ENCODE results near the gene SUCLG2.
"Not testable (repeated sequence)": the region's sequence is repeated elsewhere in the genome, so short reads cannot be mapped to it uniquely, and the experiment has no call there.

Gene SUCLG2

GRCh38 chr3:67551361-67552016 is 102.9 kb downstream of the SUCLG2 start:
- H3K27ac ChIP-seq (replicated peaks): no peak overlapping the region

DNA sequence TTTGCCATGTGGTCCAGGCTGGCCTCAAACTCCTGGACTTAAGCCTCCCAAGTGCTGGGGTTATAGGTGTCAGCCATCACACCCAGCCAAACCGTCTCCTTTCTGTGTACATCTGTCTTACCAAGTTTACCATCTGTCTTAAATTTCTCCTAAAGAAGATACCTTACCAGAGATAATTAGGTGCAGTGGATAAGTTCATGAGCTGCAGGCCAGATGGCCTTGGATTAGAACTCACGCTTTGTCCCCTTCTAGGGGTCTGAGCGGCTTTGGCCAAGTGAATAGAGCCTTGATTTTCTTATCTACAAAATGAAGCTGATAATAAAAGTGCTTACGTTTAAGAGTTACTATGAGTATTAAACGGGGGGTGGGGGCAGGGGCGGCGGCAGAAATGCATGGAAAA is 103.9 kb downstream of the SUCLG2 start:
- H3K4me3 ChIP-seq (replicated peaks; ENCODE audit: insufficient read depth, low read length): no peak overlapping the region
- no peak for TF ChIP-seq SPI1 (IDR thresholded peaks at IDR 0.05; ENCODE audit: borderline replicate concordance, low read depth)
- TF ChIP-seq REST (IDR thresholded peaks at IDR 0.05; ENCODE audit: insufficient replicate concordance, low read depth): no peak
- no peak for TF ChIP-seq POLR2AphosphoS5 (IDR thresholded peaks at IDR 0.05; ENCODE audit: low read depth)
- TF ChIP-seq CTCF (IDR thresholded peaks at IDR 0.05; ENCODE audit: insufficient read depth, low read length): no peak
- TF ChIP-seq GABPA (IDR thresholded peaks at IDR 0.05; ENCODE audit: low read depth): no peak
- no peak overlapping the region for H3K27ac ChIP-seq (replicated peaks)
- H3K27me3 ChIP-seq (ENCODE audit: insufficient read depth, poor library complexity, severe bottlenecking): no peaks in the 10 kb centered on the region
- no peak for DNase-seq (ENCODE audit: low read depth in 1 of 2, low spot score in 1 of 2)

More at GRCh38 chr3:67551361-67552016, 102.9 kb downstream of the SUCLG2 start:
- no peak for TF ChIP-seq SPI1 (IDR thresholded peaks at IDR 0.05; ENCODE audit: borderline replicate concordance, low read depth)
- no peak for TF ChIP-seq POLR2AphosphoS5 (IDR thresholded peaks at IDR 0.05; ENCODE audit: low read depth)
- TF ChIP-seq REST (IDR thresholded peaks at IDR 0.05; ENCODE audit: insufficient replicate concordance, low read depth): no peak
- TF ChIP-seq CTCF (IDR thresholded peaks at IDR 0.05; ENCODE audit: insufficient read depth, low read length): no peak
- DNase-seq (ENCODE audit: low read depth in 1 of 2, low spot score in 1 of 2): no peak
- Histone ChIP-seq H3K4me3 (replicated peaks; ENCODE audit: insufficient read depth, low read length) (no peak overlapping the region), H3K27me3 (ENCODE audit: insufficient read depth, poor library complexity, severe bottlenecking) (no peaks in the 10 kb centered on the region)

- DNase-seq (ENCODE audit: low read depth in 1 of 2, low spot score in 1 of 2); H3K27ac ChIP-seq (replicated peaks); H3K27me3 ChIP-seq (ENCODE audit: insufficient read depth, poor library complexity, severe bottlenecking); H3K4me3 ChIP-seq (replicated peaks; ENCODE audit: insufficient read depth, low read length): not testable (repeated sequence)
Observed at GRCh38 chr3:67542502-67543250, 111.7 kb downstream of the SUCLG2 start.

GRCh38 chr3:67540198-67540894 is 114.1 kb downstream of the SUCLG2 start:
- Histone ChIP-seq H3K27me3 (ENCODE audit: insufficient read depth, poor library complexity, severe bottlenecking) (no peaks in the 10 kb centered on the region), H3K4me3 (replicated peaks; ENCODE audit: insufficient read depth, low read length) (no peak overlapping the region), H3K27ac (replicated peaks) (no peak overlapping the region)
- TF ChIP-seq CTCF (IDR thresholded peaks at IDR 0.05; ENCODE audit: insufficient read depth, low read length): no peak
- no peak for TF ChIP-seq GABPA (IDR thresholded peaks at IDR 0.05; ENCODE audit: low read depth)
- TF ChIP-seq POLR2AphosphoS5 (IDR thresholded peaks at IDR 0.05; ENCODE audit: low read depth): no peak
- no peak for TF ChIP-seq SPI1 (IDR thresholded peaks at IDR 0.05; ENCODE audit: borderline replicate concordance, low read depth)
- TF ChIP-seq REST (IDR thresholded peaks at IDR 0.05; ENCODE audit: insufficient replicate concordance, low read depth): no peak
- no peak for DNase-seq (ENCODE audit: low read depth in 1 of 2, low spot score in 1 of 2)

DNA sequence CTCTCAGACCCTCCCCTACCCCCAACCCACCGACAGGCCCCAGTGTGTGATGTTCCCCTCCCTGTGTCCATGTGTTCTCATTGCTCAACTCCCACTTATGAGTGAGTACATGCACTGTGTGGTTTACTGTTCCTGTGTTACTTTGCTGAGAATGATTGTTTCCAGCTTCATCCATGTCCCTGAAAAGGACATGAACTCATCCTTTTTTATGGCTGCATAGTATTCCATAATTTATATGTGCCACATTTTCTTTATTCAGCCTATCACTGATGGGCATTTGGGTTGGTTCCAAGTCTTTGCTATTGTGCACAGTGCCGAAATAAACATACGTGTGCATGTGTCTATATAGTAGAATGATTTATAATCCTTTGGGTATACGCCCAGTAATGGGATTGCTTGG is 117.2 kb downstream of the SUCLG2 start:
- not testable (repeated sequence) for H3K4me3 ChIP-seq (replicated peaks; ENCODE audit: insufficient read depth, low read length); H3K27me3 ChIP-seq (ENCODE audit: insufficient read depth, poor library complexity, severe bottlenecking); DNase-seq (ENCODE audit: low read depth in 1 of 2, low spot score in 1 of 2); H3K27ac ChIP-seq (replicated peaks)

Measured in HL-60 (cell line).